HuH-7.5 (cell line): ENCODE results near the gene ACRBP.
A peak's percentile ranks its signal among the peaks of the same experiment; 100 is the strongest.

Experiments used
- DNase-seq: peaks from one replicate; pipeline ENCODE4 v3.0.0; 2011; ENCODE audit warnings: low spot score

ACRBP gene

DNA sequence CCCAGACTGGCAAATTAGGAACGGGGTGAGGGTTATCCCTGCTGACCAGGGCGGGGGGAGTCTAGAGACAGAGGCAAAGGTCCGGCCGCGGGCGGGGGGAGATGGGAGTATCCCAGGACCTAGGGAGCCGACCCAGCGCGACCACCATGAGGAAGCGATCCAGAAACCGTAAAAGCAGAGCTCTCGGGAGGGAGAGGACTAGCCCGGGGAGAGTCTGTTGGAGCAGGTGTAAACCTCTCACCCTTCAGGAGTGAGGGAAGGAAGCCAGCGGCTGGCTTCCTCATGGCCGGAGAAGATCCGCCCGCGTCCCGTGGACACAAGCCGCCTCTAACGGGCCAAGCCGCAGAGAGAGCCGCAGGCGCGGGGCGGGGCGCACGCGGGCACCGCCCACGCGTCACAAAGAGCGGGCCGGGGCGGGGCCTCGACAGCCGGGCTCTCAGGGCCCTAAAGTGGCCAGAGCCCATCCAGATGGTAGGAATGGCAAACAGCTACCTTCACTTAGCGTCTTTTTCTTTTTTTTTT, at the start of gene ACRBP:
TSS of gene ACRBP (minus strand) at position 350 of the 522 bp plus-strand sequence. CDS start at position 284, 66 bp downstream.
- DNase-seq, result no peak

DNA sequence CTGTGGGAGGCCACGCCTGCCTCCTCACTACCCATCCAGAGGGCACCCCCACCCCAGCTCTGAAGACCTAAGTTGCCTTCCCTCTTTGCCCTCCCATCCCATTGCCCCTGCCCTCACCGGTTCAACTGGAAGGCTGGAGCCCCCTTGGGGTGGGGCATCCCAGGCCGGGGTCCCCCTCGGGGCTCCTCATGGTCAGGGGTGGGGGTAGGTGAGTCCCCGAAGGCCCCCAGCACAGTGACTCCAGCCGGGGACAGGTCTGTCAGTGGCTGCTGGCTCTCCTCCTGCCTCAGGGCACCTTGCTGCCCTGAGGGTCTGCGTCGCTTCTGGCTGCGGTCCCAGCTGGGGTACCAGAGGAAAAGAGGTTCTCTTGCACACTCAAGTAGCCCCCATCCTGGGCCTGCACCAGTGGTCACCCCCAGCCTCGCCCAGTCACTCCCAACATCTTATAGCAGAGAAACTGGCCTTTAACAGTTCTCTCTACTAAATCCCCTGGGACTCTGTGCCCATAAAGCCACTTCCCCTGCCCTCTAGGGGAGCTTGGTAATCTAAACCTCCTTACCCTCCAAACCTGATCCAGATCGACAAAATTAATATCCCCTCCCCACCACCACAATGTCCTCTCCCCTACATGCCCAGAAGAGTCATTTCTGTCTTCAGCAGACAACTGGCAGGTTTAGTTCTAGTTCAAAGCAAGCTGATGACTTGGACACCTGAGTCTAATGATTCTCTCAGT, 48.2 kb upstream of the ACRBP start:
- no peak for DNase-seq

DNA sequence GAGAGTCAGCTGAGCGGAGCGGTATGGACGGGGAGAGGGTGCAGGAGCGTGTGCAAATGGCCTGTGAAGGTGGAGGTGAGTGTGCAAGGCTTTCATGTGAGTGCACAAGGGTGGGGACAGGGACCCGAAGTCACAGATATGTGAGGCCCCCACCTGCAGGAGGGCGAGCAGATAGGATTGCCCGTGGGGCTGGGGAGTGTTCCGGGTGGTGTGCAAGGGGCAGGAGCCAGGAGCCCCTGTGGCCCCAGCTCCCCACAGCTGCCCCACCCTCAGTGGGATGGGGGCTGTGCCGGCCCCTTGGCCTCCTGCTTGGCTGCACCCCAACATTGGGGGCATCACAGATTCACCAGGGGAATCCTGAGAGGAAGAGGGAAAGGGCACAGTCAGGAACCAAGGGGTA, 47.5 kb upstream of the ACRBP start:
- no peak for DNase-seq

DNA sequence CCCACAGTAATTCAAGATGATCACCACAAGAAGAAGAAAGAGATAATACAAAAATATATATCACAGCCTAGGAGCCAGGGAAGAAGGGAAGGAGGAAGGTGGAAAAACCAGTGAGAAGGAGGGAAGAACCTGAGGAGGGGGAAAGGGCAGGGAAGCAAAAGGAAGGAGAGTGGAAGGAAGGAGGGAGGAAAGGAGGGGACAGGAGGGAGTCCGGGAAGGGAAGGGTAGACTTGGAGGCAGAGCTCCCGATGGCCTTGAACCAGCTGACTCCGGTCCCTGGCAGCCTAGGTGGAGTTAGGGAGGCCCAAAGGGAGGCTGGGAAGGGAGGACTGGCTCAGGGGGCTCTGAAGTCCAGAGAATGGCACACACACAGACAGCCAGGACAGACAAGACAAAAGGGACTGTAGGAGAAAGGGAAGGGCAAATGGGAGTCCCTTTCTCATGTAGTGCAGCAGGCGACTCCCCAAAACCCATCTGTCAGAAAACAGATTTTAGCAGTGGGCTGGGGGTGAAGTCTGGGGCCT, 46.7 kb upstream of the ACRBP start:
- no peak for DNase-seq

DNA sequence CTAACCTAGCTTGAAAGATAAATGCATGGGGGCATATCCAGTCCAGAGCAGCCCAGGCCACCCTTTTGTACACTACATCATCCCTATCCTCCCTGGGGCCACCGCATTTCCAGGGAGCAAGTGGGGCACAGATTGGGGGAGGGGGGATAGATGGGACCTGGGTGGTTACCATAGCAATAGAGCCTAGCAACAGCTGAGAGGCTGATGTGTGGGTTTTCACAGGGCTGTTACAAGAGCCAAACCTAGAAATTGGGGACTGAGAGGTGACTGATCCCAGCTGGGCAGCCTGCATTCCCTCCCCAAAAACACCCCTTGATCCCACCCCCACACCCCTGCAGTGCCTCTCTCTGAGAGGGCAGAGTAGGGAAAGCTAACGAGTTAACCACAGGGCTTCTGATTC, 45.7 kb upstream of the ACRBP start:
- DNase-seq, result no peak

DNA sequence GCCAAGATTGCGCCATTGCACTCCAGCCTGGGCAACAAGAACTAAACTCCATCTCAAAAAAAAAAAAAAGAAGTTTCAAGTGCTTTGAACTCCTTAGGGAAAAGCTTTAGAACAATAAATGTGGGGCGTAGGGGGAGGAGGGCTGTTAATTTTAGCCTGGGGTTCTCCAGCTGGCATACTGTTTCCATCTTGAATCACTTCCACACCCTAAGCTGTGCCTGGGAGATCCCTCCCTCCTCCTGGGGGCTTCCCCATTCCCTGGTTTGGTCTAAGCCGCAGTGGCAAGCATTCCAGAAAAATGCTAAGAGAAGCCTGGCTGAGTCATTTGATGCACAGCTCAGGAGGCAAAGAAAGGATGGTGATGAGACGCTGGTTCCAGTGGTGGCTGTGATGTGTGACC, 44.2 kb upstream of the ACRBP start:
- no peak for DNase-seq

DNA sequence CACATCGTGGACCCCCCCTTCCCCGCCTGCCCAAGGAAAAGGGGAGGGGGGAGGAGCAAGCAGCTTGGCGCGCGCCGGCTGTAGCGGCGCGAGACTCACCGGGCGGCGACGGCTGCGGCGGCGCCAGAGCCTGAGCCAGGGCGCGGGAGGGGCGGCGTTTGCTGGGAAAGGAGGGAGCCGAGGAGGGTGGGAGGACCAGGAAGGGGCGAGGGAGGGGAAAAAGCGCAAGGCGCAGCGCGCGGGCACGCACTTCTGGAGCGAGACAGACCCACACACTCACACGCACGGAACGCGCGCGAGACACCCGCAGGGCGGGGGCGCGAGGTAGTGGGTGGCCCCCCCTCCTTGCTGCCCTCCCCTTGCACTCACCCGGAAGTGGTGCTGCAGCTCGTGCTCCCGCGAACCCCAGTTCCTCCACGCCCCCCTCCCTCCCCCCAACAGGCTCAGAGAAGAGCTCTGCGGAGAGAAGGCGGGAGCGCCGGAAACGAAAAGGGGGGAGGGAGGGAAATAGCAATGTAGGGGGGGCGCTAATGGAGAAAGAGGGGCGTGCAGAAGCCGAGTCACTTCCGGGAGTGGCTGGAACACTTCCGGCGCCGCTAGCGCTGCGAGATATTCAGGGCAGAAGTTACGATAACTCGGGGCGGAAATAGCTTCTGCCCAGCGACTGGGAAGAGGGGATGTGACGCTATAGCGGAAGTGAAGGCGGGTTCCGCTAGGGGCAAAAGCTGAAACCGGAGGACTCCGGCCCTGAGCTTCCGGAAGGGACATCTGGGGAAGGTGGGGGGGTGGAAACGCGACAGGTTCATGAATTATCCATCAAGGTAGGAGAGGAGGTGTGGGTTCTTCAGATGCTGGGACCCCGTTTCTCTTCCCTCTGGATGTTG, 42.0 kb upstream of the ACRBP start, which contains the start of gene ZNF384:
TSS of gene ZNF384 (minus strand) at position 377 of the 884 bp plus-strand sequence. CDS start 9,855 bp downstream, outside the sequence.
- peak; percentile 99 for DNase-seq

DNA sequence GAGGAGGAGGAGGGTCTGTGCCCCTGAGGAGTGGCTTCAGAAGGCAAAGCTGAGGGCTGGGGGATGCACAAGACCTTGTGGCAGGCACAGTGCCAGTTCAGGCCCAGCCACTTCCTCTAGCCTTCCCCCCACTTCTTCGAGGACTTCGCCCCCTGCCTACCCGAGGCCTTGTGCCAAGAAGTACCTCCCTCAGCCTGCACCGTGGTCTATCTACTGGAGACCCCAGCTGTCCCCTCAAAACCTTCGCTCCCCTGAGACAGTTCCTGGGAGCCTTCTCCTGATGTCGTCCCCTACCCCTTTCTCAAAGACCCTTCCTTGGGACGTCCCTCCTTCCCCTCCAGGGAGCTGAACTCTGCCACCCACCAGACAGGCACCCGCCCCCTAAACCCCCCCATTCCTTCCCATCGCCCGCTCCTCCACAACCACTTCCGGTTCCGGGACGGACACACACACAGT, 41.3 kb upstream of the ACRBP start:
- DNase-seq, result no peak

DNA sequence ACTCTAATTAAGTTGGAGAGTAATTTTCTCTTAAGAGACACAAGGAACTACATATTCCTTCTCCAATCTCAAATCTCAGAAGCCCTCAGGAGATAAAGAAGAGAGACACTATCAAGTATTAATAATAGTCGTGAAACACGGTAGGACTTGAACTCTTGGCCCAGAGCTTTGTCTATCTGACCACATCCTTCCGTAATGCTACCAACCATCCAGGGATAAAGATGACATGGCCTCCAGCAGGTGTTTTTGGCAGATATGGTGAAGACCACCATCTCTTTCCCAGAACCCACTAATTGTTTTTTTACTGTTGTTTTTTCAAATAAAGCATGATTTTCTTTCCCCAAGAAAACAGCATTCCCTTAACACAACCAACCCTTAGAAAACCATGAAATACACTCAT, 38.6 kb upstream of the ACRBP start:
- DNase-seq, result no peak

DNA sequence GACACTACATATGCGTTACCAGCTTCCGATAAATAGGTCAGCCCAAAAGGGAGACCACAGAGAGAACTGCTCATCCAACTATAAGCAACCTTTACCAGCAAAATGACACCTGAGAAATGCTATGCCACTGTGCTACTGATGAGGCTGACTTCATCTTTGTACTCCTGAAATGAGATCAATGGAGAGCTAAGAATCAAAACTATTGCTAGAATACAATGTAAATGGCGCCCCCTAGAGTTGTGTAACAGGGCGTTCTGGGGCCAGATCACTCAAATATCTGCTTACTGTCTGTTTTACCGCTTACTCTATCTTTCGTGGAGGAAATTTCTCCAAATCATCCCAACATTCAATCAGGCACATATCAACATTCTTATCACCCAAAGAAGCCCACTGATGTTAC, 37.4 kb upstream of the ACRBP start:
- no peak for DNase-seq

DNA sequence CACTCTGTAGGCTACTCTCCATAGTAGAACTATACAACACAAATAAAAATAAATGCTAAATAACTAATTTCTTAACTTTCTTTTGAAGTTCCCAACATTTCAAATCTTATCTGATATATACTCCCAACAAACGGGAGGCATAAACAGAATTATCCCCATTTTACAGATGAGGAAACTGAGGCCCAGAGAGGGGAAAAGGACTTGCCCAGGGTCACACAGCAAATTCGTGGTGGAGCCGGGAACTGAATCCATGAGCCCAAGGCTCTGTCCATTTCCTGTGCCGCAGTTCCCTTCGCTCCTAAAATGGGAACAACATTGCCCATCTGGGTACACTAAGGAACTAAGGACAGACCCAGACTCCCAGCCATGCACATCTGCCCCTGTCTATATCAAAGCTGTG, 29.7 kb upstream of the ACRBP start:
- DNase-seq, result no peak

DNA sequence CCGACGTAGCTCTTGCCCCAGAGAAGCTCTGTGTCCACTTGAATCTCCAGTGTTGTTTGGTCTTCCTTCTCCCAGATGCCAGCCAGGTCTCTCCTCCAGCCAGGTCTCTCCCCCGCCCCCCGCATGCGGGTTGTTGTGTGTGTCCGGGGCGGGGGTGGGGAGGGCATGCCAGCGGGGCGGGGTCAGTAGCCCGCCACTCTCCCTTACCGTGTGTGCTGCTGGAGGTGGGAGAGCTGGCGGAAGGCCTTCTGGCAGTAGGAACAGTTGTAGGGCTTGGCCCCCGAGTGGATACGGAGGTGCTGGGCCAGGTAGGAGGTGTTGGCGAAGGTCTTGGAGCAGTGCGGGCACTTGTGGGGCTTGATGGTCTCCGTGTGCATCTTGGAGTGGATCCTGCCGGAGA, 24.9 kb upstream of the ACRBP start:
- no peak for DNase-seq

DNA sequence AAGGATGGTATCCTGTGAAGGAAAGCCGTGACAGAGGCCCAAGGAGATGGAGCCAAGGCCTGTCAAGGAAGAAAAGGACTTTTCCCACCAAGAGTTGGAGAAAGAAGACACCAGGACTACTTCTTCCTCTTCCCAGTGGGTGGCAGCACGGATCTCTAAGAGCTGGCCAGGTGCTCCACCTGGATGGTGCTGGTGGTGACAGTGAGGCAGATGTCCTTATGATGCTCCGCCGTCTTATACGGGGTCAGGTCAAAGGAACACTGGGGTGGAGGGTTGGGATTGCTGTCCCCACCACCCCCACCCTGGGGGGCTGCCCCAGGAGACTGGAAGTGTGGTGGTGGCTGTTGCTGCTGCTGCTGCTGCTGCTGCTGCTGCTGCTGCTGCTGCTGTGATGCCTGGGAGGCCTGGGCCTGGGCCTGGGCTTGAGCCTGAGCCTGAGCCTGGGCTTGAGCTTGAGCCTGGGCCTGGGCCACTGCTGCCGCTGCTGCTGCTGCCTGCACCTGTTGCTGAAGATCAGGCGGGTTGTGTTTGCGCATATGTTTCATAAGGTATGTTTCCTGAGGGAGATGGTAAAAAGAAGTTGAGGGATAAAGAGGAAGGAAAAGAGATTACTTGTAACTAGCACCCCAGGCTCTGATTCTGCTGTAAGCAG, 20.5 kb upstream of the ACRBP start:
- DNase-seq, result no peak

DNA sequence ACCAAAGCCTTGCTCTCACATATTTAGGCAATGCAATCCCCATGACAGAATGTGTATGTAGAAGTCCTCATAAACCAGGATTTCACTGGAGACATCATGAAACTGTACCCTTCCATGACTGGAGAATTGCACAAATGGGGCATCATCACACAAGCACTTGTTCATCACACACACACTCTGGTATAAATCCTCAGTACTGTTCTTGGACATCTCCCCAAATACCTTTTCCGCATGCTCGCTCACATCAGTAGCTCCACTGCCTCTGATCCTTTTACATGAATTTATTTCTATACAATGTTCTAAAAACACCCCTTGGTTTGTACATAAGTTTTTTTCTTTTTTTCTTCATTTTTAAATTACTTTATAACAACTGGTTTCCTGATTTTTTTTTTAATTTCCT, 19.0 kb upstream of the ACRBP start:
- DNase-seq, result no peak

DNA sequence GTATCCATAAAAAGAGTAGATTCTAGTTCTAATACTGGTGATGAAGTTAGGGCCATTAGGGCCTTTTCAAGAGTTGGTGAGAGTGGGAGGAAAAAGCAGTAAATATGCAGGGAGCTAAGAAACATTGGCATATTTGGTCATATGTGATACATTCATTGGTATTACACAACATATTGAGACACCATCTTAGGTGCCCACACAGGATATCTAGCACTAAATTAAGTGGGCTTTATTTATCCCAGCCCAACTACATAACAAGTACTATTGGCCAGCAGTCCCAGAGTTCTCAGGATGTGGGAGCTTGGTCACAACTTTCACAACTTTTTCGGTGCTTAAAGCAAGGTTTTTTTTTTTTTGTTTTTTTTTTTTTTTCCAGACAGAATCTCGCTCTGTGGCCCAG, 17.7 kb upstream of the ACRBP start:
- DNase-seq, result no peak

DNA sequence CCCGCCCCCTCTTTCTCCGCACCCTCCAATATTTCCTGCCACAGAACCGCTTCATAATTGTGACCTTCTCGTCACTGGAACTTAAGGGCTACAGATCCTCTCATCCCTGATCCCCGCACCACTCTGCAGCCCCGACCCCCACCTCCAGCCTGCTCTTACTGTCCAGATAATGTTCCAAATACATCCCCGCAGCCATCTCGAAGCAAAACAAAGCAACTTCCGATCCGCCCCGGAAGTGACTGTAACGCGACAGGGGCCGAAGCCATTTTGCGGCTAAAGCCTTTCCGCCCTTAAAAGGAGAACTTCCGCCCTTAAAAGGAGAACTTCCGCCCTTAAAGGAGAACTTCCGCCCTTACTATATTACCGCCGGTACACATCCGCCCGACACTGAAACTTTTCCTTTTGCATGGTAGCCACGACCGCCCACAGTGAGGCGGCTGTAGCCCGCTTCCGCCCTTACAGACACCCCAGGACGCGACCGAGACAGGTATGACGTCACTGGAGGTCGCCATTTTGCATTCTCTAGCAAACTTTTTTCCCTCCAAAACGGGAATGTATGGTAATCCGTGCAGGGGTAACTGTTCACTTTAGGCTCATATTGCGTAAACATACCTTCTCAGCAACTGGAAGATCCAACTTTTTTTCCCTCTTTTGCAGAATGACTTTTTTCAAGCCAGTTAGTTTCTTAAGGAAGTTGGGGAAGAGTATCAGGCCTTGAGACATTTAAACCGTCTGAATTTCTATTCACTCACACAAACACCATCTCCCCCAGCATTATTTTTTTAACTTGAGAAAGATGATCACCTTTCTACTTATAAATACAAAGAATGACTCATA, 15.9 kb upstream of the ACRBP start, which contains the start of gene ING4:
TSS of gene ING4 (minus strand) at position 214 of the 837 bp plus-strand sequence. CDS start at position 196, 18 bp downstream.
- DNase-seq, result peak; percentile 95

DNA sequence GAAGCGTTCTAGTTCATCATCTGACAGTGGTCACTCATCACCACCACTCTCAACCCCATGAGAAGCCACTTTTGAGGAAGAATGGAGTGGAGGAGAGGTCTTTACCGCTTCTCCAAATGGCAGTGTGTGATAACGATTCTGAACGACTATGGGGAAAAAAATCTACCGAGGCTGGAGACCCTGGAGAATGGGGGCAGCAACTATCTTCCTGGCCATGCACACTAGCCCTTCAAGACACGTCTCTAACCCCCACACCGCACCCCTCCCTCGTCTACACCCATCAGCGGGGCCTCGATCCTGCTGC, 15.3 kb upstream of the ACRBP start:
- peak; percentile 75 for DNase-seq

DNA sequence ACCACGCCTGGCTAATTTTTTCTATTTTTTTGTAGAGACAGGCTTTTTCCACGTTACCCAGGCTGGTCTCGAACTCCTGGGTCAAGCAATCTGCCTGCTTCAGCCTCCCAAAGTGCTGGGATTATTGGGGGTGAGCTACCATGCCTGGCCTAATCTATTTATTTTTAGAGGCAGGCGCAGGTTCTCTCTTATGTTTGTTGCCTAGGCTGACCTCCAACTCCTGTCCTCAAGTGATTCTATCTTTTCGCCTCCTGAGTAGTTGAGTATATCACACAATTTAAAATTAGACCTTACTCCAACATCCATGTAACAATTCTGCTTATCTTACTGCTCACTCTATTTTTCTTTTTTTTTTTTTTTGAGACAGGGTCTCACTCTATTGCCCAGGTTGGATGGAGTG, 6.8 kb upstream of the ACRBP start:
- DNase-seq, result no peak

DNA sequence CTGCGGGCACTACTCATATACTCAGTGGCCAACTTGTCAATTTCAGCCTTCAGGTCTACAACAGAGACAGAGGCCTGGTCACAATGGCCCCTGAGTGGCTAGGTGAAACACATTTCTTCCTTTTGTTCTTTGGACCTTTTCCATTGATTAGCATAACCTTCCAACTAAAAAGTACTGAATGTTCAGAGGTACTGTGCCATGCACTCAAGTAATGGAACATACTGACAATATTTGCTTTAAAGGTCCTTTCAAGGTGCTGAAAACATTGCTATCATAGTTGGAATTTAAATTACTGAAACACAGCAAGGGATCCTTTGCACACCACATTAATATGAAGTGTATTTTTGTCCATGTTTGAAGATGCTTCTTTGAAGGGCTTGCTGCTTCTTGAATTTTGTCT, 6.1 kb upstream of the ACRBP start:
- no peak for DNase-seq

DNA sequence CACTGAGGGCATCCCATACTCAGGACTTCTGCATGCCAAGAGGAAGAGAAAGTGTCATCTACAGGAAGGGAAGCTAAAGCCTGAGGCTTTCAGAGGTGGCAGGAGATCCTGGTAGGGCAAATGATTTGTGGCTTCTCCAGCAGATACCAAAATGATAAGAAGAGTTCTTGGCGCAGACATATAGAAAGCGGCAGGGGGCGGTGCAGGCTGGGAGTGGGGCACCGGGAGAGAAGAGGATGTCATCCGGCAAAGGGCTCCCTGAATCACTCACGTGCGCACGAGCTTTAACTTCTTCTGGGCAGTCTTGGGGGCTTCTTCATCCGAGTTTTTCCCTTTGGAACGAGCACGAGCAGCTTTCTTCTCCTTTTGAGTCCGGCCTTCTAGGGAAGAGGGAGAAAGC, 5.2 kb upstream of the ACRBP start:
- DNase-seq, result no peak

DNA sequence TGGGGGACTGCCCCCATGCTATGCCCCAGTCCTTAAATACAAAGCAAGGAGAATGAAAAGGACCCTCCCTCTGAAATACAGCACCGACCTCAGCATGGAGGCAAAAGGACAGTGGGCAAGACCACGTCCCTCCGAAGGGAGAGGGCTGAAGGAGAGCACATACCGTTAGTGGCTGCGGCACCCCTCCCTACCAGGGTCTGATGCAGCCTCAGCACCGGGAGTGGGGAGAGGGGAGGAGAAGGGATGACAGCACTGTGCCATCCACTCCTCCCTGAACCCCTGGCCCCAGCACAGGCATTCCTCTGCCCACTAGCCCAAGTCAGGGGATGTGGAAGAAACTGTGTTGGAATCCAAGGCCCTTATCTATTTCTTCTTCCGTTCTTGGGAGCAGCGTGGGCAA, 3.6 kb upstream of the ACRBP start:
- no peak for DNase-seq
